ENCODE measurements around the gene BCL7A.

Gene BCL7A

DNA sequence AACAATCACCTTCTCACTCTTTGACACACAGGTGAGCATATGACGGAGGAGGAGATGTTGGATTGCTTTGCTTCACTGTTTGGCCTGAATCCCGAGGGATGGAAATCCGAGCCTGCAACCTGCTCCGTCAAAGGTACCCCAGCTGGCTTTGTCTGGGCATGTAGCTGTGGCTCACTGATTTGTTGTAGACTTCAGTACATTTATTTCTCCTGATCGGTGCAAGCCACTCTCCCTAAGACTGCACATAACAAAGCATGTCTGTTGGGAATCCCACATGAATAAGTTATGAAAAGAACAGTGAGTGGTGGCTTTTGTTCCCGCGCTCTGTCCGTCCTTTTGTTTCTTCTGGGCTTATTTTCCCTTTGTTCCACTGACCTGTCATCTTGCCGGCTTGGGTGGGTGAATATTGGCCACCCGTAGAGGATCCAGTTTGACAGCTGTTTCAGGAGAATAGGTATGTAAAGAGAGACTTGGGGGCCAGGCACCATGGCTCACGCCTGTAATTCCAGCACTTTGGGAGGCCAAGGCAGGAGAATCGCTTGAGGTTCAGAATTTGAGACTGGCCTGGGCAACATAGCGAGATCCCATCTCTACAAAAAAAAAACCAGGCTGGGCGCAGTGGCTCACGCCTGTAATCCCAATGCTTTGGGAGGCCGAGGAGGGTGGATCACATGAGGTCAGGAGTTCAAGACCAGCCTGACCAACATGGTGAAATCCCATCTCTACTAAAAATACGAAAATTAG is 20.0 kb upstream of the BCL7A start:
- DNase-seq: no peak

GRCh38 chr12:122003651-122004611 is 17.8 kb upstream of the BCL7A start:
- peak in 1 of 2 donors; percentile 67 for DNase-seq

- no peak for DNase-seq
Measured at GRCh38 chr12:122004633-122005071, 17.0 kb upstream of the BCL7A start.

- no peak for DNase-seq
Measured at GRCh38 chr12:122005252-122005776, 16.4 kb upstream of the BCL7A start.

DNA sequence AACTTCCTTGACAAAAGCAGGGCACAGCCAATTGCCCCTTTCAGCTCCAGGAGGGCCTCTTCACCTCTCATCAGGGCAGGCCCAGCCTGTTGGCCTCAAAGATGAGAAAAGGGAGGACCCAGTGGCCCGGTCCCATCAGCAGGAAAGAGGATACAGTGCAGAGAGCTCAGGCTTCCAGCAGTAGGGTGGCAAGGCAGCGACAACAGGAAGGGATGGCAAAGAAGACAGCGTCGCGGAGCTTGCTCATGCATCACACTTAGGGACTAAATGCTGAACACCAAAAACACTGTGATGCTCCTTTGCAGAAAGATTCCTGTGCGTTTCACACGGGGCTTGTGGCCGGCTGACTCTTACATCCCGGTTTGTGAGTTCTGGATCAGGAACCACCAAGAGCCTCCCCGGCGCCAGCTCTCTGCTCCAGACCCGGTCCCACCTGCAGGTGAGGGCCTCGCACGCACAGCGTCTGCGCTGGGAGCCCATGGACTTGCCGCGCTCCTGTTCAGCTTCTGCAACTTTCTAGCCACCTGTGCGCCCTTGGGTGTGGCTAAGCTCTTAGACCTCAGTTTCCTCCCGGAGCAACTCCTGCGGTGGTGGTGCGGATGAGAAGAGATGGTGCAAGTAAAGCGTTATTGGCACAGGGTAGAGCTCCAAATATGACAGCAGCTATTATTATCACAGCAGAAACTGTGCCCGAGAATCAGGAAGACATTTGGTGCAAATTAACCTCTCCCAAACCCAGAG is 15.3 kb upstream of the BCL7A start:
- no peak for DNase-seq

DNA sequence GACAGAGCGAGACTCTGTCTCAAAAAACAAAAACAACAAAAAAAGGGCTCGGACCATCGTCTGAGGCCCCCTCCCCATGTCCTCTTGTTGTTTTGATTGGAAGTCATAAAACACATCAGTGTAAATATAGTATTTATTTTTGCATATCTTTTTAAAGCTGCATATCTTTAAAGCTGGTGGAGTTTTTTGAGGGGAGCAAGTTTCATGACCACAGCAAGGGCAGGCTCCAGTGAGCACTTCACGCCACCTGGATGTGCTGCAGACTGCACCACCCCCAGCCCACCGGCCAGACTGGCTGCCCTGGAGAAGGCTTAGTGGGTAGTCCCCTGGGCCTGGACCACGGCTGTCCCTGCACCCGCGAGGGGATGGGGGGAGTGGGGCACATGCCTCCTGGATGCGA is 11.9 kb upstream of the BCL7A start:
- DNase-seq: no peak

GRCh38 chr12:122012184-122012583 is 9.5 kb upstream of the BCL7A start:
- no peak for DNase-seq

DNA sequence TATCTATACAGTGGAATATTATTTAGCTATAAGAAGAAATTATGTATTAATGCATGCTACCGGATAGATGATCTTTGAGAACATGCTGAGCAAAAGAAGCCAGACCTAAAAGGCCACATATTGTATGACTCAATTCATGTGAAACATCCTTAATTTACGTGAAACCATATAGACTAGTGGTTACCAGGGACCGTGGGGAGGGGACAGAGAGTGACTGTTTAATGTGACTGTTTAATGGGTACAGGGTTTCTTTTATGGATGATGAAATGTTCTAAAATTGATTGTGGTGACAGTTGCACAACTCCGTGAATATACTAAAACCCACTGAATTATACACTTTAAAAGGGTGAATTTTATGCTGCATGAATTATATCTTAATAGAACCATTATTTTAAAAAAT is 8.5 kb upstream of the BCL7A start:
- no peak for DNase-seq

GRCh38 chr12:122013791-122014590 is 7.7 kb upstream of the BCL7A start:
- no peak for DNase-seq

DNA sequence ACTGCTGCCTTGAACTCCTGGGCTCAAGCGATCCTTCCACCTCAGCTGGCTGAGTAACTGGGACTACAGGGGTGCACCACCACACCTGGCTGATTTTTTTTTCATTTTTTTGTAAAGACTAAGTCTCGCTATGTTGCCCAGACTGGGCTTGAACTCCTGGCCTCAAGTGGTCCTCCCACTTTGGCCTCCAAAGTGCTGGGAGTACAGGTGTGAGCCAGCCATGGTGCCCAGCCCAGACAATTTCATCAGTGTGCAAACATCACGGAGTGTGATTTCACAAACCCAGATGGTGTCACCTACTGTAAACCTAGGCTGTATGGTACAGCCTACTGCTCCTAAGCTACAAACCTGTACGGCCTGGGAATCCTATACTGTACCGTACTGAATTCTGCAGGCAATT is 6.9 kb upstream of the BCL7A start:
- DNase-seq: no peak

DNA sequence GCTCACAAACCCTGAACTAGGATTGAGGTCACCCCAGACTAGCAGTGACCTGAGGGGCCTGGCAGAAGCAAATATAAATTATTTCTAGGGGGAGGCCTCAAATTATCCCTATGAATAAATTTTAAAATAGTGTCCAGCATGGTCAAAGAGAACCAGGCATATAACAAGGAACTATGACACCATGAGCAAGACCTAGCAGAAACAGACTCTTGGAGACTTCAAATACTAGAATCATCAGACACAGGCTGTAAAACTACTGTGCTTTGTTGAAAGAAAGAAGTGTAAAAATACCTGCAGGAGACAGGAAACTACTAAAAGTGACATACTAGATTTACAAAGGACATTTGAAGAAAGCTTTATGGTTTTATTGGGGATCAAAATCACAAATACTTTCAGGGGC is 3.2 kb upstream of the BCL7A start:
- DNase-seq: no peak

DNA sequence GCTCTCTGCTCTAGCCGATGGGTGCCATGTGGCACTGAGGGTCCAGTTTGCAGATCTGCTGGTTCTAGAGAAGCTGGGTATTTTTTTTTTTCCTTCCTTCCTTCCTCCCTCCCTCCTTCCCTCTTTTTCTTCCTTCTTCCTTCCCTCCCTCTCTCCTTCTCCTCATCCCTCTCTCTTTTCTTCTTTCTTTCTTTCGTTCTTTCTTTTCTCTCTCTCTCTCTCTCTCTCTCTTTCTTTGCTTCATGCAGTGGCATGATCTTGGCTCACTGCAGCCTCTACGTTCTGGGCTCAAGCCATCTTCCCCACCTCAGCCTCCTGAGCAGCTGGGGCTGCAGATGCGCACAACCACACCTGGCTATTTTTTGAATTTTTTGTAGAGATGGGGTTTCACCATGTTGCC is 2.7 kb upstream of the BCL7A start:
- DNase-seq: no peak

DNA sequence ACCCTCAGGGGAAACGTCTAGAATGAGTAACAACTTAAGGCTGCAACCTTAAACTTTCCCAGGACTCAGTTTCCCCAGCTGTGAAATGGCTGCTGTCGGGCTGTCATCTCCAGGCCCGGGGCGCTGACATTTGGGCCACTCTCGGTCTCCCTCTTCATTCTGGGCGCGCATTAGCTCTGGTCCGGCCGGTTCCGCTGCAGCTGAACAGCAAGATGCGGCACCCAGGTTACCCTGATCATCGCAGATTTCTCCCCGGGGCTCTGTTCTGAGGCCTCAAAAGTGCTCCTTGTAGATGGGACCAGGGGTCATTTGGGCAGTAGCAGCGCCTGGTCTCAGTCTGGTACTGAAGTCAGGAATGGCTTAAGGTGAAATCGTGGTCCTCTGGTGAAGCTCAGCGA is 890 bp upstream of the BCL7A start:
- no peak for DNase-seq

- no peak for DNase-seq
Measured at GRCh38 chr12:122021193-122021821, 377 bp upstream of the BCL7A start.

DNA sequence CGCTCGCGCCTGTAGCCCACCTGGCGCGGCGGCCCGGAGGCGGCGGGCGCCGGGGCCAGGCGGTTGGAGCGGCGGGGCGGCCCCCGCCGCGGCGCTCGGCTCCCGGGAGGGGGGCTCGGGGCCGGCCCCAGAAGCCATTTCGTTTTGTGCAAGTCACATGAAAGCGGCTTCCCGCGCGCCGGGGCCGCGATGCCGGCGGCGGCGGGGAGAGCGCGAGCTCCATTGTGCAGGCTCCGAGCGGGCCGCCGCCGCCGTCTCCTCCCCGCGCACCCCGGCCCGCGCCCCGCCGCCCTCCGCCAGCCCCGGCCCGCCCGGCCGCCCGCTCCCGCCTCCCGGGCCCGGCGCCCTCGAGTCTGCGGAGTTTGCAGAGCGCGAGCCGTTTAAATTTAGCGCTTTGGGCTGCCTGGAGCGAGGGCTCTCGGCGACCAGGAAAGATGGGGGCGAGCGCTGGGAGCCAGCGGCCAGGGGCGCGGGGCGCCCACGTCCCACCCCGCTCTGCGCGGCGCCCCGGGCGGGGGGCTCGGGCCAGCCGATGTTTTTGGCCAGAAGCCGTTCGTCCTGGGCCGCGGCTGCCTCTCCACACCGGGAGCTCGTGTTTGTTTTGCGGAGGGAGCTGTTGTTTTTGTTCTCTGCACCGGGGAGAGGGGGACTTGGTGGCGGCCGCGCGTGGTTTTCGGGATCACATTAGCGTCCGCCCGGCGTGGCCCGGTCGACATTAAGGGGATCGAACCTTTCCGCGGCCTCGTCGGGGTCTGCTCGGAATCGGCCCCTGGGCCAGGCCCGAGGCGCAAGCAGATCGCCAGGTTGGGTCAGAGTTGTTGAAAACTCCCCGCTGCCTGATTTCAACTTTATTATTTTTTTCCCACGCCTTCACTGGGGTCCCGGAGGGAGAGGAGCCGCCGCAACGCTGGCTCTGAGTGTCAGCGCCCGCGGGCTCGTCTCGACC is 982 bp downstream of the BCL7A start:
- DNase-seq: peak in 1 of 2 donors; percentile 49

DNA sequence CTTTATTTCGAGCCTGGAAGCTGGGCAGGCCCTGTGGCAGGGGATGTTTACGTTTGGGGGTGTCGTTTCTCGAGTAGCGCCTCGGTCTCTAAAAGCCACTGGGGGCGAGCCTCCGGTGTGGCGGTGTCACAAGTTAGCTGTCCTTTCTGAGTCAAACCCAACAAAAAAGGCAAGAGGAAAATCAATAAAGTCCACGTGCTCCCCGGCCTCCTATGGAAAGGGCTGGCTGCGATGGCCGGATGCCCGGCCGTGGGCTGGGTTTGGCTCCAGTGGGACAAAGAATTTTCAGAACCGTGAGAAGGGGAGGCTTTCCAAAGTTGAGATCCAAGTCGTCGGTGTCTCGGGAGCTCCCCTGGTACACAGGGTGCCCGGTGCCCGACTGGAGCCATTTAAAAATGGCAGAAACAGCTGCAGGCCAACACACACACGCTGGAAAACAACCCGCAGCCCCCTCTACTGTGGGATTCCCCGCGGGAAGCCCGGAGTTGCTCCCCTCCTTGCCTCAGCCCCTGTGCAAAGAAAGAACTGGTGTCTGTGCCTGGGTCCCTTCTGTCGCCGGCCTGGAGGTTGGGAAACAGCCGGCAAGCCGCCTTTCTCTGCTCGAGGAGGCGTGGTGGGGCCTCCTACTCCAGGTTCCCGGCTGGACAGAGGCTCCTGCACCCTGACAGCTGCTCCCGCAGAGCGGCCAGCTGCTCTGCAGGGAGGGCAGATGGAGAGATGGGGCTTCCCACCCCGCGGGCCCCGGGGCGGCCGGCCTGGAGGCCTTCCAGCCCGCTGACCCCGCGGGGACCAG is 1.9 kb downstream of the BCL7A start:
- no peak for DNase-seq

DNA sequence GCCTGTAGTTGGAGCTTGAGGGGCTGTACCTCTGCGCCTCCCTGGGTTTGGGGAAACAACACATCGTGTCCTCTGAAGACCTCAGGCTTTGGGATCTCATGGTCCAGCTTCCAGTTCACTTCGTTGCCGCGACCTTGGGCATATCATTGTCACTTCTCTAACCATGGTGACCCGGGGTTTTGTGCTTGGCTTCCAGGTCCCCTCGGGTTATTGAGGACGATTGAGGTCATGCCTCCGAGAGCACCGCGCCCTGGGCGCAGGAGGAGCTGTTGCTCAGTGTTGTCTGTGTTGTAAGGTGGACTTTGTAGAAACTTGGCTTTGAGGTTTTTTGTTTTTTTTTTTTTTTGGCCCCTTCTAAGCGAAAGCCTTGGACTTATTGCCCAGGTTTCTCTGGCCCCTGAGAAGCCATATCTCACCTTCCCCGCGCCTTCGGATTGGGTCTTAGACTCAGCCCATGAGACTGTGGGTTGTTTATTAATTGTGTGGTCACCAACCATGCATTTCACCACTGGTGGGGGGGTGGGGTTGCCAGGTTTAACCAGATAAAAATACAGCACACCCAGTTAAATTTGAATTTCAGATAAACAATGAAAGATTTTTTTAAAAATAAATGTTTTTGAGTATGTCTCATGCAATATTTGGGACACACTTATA is 2.6 kb downstream of the BCL7A start:
- no peak for DNase-seq

GRCh38 chr12:122026706-122027333 is 5.1 kb downstream of the BCL7A start:
- DNase-seq: no peak

All from CD4-positive, alpha-beta T cell treated with Interferon alpha-2 for 1 hour (primary cell).